Mucosa of gallbladder (tissue), 1 donor: ENCODE data around the gene SPTBN1. TPM values are rescaled to one million over a fixed set of nuclear protein-coding genes. Genes with fewer than 3 reads are reported as not detected.
A peak's percentile ranks its signal among the peaks of the same experiment; 100 is the strongest.

Experiments used
- DNase-seq: peaks from one replicate; pipeline ENCODE4 v3.0.0-alpha.2; 2020; ENCODE audit warnings: low spot score
- total RNA-seq: library from RNA; stranded (reverse); gene quantifications from one replicate; pipeline ENCODE4 v1.2.1, GENCODE V29; 2021
- donor health status: DM: no; HTN: no; CAD: no.

Gene SPTBN1
- total RNA-seq, 1 donor from 2014 or later, result 433 TPM

DNA sequence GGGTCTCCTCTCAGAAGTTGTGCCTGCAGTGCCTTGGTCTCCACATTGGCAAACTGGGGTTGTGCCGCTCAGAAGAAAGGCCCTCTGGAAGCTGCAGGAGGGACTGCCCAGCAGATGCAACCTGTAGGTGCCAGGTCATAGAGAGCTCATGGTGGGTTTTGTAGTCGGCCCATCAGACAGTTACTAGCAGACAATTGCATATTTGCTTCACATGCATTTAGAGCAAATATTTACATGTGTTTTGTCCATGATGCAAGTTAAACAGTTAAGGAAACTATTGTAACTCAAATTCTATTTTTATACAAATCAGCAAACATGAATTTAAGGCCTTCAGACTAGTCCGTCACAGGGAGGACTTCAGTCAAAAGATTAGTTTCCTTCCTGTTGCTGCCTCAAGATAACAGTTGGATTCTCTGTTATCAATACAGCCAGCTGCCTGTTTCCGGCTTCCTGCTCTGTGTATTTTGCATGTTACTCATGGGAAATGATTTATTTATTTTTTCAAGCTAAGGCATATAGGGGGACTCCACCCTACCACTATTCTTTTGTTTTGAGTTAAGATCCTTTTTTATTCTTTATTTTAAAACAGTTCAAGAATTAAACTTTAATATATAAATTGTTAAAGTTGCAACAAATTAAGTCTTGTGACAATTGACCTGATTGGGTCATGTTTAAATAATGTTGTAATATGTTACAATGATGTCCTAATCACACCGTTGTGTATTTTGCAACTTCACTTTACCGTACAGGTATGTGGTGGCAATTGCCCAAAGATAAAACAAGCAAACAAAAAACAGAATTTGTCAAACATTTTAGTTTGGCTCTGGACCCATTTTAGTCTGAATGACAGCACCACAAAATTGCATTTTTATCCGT is 133.5 kb downstream of the SPTBN1 start:
- DNase-seq, result peak; percentile 41

GRCh38 chr2:54590216-54591120 is 134.3 kb downstream of the SPTBN1 start:
- DNase-seq, result no peak

GRCh38 chr2:54591551-54591950 is 135.4 kb downstream of the SPTBN1 start:
- DNase-seq, result no peak

GRCh38 chr2:54593249-54593648 is 137.1 kb downstream of the SPTBN1 start:
- no peak for DNase-seq

DNA sequence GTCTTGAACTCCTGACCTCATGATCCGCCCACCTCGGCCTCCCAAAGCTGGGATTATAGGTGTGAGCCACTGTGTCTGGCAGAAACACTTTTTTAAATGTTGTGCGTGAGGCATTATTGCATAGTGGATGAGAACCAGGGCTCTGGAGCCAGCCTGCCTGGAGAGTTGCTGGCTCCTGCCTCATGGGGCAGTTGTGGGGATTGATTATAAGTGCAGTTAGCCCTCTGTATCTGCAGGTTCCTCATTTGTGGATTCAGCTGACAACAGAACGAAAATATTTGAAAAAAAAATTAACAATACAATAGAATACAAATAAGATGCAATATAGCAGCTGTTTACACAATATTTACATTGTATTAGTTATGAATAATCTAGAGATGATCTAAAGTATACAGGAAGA is 137.9 kb downstream of the SPTBN1 start:
- DNase-seq, result no peak

DNA sequence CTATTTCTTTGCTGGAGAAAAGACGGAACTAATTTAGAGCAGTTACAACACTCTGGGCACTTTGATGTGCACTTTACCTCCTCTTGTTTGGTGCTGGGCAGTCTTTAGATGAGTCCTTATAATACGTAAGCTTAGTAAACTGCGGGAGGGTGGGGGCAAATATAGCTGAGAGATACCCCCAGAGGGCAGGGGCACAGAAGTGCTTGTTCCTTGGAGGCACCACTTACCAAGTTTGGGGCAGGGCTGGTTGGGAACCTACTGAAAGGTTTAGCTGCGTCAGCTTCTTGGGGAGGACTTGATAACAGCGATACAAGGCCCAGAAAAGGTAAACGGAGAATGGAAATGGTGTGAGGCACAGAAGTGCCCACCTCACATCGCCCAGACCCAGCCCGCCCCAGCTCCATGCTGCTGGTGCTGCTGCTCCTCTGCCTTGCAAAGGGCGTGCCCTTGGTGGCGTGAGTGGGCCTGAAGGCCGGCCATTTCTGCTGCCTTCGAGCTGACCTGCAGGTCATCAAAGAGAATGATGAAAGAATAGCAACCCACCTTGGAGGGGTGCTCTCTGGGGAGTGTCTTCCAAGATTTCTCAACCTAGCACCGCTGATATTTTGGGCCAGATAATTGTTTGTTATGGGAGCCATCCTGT is 139.2 kb downstream of the SPTBN1 start:
- no peak for DNase-seq

DNA sequence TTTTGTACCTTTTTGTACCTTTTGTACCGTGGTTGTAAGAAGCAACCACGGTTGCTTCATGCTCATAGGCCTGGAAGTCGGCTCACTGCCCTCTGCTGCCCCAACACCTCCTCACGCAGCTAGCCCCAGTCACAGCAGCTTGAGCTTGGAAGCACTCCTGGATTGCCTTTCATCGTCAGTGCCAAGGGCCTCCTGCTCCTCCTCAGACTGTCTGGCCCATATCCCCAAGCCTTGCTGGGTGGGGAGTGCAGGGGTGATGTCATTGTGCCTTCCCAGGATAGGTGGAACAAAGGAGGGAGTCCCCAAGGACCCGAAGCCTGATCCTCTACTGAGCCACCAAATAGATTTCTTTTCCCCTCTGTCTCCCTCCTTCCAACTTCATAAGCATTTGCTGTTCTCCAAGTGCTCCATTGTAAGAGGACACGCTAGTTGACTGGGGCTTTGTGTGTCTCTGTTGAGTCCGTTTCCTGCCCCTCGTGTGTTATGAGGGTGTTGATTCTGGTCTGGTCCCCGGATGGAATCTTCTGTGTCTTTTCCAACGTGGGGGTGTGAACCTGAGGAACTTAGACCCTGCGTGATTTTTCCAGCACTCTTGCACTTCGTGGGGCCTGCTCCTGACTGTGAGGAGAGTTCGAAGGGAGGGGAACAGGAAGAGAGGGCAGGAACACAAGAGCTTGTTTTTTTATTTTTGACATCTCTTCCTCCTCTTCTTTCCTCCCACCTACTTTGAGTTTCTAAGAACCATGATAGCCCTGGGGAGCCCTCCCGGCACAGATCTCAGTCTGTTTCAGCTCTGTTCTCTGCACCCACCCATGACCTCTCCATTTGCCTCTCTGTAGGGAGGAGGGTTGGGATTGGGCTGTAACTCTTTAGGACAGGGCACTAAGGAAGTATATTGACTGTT is 140.1 kb downstream of the SPTBN1 start:
- no peak for DNase-seq

DNA sequence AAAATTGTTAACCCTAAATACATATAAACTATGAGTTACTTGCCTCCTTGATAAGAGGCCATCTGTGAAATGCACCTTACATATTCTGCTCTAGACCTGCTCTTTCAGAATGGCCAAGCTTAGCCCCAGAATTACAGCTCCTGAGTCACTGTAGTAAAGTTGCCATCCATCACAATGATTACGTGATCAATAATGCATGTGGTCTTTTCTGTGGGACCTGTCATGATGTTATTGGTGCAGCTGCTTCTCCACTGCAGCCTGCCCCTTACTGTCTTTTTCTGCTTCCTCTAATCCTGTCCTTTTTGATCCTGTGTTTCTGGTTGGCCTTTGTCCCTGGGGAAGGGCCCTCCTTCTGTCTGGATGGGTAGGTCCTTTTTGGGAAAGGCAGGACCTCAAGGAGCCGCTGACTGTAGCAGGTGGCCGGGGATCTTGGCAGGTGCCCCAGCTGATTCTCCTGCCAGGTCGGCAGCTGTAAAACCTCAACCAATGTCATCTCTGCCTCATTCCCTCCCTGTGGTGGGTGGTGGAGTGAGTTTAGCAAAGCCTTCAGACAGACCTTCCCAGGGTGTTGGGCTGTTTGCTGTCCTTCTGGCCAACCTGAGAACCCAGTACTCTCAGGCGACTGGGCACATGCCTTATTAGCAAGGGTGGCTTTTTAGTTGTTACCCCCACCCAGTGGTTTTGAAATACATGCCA is 141.2 kb downstream of the SPTBN1 start:
- peak; percentile 33 for DNase-seq

DNA sequence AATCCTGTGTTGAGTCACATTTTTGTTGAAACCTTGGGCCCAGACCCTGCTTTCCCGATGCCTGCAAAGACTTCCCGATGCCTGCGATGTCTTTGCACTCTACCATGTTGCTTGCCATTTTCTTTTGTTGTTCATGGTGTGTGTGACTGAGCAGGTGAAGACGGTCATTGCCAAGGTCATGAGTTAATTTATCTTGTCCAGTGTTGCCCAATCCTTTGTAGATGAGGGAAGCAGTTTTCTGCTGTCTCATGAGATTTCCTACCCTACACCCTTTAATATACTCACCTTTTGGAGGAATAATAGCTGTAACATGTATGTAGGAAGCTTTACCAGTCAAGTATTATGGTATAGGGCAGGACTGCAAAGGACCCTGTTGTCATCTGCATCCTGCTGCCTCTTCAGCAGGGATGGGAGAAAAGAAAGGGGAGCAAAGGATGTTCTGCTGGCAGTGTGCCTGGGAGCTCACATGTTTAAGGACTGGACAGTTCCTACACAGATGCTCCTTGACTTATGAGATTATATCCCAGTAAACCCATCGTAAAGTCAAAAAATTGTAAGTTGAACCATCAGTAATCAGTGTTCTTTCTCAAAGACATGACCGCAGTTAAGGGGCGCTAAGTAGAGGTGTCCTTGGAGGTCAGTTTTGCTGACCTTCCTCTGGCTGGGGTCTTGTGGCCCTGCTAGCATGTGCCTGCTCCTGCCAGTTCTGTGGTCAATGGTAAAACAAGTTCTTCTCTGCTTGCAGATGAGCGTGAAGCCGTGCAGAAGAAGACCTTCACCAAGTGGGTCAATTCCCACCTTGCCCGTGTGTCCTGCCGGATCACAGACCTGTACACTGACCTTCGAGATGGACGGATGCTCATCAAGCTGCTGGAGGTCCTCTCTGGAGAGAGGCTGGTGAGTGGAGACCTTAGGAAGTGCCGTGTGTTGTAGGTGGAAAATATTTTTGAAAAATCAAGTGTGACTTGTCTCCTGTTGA is 142.5 kb downstream of the SPTBN1 start:
- DNase-seq, result no peak

DNA sequence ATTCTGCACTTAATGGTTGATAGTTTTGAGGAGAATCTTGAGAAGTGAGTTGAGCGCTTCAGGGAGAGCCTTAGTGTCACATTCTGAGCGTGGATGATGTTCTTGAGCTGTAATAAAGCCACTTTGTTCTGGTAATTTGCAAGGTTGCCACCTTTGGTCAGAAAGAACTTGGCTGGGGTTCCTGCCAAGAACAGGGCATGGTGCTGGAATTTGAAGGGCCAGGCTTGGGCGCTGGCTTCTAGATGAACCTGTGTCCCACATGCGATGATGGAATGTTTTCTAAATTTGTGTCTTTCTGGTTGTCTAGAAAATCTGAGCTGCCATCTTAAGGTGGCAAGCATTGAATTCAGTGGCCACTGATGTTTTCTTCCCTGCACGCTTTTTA is 143.2 kb downstream of the SPTBN1 start:
- peak; percentile 60 for DNase-seq

DNA sequence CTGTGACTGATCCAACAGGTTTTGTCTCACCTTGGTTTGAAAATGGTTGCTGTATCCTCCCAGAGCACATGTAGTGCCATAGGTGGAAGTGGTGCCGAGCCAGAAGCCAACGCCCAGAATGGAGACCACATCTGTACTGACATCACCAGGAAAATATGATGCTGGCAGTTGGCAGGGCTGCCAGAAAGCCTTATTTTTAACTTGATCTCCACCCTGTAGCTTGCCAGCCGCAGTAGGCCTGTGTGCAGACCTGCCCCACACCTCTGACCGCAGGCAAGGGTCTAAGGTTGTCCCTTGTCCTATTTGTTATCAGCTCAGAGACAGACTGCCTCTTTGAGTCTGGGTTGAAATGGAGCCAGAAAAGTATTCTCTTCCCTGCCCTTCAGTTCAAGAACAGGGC is 143.8 kb downstream of the SPTBN1 start:
- peak; percentile 69 for DNase-seq

DNA sequence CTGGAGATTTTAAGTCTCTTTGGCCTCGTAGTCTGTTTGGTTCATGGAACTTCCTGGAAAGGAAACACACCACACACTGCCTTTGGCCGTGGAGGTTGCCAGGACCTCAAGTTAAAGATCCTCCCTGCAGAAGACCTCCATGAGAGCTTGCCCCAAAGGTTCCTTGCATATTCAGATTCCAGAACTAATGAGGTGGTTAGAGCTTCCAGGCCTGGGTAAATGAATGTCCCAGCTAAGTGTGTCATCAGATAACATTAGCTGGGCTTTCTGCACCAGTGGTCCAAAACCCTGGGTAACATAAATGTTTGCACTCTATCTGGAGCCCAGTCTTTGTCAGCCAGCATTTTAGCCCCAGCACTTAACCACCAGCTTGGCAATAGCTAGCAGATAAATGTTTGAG is 145.2 kb downstream of the SPTBN1 start:
- no peak for DNase-seq

DNA sequence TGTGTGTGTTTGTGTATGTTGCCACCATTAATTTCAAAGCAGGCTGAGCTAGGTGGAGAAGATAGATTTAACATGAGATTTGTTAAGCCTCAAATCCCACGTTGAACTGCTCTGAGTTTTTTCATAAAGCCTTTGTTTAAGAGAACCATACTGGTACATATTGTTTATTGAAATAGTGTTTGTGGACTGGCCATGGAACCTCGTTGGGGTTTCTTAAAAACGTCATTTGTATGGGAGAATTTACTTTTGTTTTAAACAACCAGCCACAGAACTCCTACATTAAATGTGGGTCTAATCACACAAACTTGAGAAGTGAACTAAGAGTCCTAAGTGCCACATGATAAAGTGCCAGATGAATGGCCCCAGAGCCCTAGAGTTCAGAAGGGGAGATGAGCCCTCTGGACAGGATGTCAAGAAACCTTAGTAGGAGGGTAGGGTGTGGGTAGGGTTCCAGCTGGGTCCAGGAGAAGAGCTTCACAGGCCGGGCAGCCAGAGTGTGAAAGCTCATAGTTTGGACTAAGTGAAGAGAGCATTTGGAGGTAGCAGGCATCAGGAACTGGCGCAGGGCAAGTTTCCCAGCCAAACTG is 146.7 kb downstream of the SPTBN1 start:
- no peak for DNase-seq

DNA sequence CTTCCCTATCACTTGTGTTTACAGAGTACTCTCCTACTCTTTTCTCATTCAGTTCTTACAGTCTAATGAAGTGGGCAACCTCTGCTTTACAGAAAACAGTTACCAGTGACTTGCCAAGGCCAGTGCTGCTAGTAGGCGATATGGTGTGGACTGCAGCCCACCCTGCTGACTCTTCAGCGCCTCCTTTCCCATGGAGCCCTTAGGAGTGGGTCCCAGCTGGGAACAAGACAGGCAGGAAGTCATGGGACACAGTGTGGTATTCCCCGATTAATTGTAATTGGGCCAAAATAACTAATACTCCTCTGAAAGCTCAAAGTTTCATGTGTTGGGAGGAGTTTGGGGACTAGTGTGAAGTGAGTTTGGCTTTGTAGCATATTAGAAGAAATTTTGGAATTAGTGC is 147.2 kb downstream of the SPTBN1 start:
- no peak for DNase-seq

GRCh38 chr2:54603796-54604195 is 147.7 kb downstream of the SPTBN1 start:
- DNase-seq, result no peak

DNA sequence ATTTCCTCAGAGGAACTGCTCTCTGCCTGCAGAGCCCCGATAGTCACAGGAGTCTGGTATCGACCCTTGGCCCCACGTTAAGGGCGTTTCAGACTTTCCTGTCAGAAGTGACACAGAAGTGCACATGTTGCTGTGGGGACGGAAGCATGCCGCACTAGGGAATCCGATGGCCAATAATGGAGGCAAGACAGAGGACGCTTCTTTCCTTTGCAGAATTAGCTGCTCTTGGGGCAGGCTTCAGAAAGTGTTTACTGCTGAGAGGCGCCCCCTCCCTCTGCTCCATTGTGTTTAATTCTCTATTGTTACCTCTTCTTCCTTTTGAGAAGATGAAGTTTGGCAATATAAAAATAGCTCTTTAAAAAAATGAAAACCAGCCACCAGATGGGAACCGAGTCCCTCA is 148.7 kb downstream of the SPTBN1 start:
- no peak for DNase-seq

DNA sequence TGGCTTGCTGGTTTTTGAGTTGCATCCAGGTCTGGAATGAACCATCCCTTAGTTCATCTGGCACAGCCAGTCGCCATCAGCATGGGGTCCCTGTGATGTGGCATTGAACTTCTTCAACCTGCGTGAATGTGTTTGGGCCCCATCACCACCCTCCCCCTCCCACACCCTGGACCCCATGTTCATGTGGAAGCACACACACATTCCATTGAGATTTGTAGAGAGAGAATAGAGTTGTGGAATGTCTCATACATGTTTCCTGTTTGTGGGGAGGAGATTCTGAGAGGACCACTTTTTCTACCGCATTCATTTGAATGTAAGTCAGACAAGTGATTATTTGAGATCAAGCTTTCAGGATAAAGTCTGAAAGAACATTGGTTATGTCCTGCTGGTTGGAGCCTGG is 149.7 kb downstream of the SPTBN1 start:
- DNase-seq, result no peak

DNA sequence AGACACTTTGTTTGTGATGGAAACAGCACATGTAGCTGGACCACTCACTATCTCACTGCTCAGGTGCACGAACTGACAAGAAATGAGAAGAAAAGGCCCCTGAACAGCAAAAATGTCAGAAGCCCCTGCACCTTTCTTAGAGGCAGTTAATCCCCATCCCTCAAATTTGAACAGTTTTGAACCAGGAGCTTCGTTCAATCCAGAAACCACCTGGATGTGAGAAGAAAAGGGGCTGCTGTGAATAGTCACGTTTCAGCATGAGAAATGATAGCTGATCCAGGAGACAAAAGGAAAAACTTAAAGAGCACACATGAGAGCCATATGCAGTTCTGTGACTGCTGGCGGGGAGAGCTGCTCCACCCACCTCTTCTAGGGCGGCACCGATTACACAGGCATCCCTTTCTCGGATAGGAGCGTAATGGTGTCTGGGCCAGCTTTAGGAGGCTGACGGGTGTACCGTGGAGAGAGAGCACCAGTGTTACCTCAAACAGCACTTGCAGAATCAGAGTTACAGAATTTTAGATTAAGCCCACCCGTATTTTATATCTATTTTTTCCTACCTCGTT is 150.3 kb downstream of the SPTBN1 start:
- no peak for DNase-seq

DNA sequence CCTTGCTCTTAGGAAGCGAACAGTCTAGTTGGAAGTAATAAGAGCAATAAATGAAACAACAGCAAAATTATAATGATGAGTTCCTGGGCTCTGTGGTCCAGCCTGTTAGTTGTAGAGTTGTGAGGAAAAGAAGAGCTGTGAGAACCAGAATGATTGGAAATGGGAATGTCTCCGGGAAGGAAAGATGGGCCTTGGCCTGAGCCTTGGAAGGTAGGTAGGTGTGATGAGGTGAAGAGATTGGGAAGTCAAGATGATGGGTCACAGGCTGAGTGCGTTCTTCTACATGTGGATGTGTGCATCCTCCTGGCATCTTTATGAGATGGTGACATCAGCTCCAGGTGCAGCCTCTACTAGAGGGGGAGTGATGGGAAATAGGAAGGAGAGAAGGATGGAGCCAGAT is 152.1 kb downstream of the SPTBN1 start:
- no peak for DNase-seq
